ENCODE measurements around the gene SDHB.

Gene SDHB

DNA sequence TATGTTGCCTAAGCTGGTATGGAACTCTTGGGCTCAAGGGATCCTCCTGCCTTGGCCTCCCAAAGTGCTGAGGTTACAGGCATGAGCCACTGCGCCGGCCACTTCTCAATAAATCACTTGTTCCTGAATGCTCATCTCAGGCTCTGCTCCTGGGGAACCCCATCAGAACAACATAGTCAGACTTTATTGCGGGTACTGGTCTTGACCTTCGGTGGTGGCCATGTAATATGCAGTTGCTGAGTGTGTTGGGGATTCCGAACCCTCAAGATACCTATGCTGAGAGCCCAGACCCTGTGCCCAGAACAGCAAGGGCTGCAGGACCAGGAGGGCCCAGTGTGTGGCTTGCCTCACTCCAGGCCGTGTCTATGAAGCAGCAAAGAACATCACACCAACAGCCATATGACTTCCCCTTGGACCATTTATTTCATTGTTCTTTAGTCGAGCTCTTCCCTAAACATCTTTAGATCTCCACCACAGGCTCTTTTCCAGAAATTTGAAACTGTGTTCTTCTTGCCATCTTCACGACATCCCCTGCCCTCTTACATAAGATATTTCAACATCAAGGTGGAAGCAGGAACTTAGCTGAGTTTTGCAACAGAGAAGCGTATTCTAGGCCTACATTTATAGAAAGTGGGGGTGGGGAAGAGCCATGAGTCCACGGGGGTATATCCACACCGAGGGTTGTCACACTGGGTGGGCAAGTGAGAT is 12.7 kb upstream of the SDHB start:
- ChIA-PET POLR2A (no interaction called here), CTCF (interaction anchor here (0.6 to 1.5 kb wide), 4 partner anchors 9 to 208 kb away, joined by 3 to 6 read pairs (median 4); no protein-coding TSS in a partner anchor)
- Histone ChIP-seq H3K4me1 (ENCODE audit: control insufficient read depth, insufficient read depth, low read length) (no peaks in the 10 kb centered on the region), H3K27ac (ENCODE audit: extremely low read depth, low read depth, low read length) (no peak overlapping the region), H3K9me3 (ENCODE audit: control insufficient read depth, insufficient read depth, low read depth, low read length) (no peaks in the 10 kb centered on the region), H3K36me3 (ENCODE audit: control insufficient read depth in 2 of 2, insufficient read depth in 1 of 2, low read length in 2 of 2) (peaks cover 0 to 5% of the 10 kb centered on the region in 2 experiments; a peak in 1 of 3 replicates), H3K4me3 (ENCODE audit: low read depth, low read length) (no peak overlapping the region)
- no peak for TF ChIP-seq ZNF426 (tag by site-specific recombination; IDR thresholded peaks at IDR 0.05)
- TF ChIP-seq ZBTB8A (tag by site-specific recombination; IDR thresholded peaks at IDR 0.05), result no peak
- TF ChIP-seq WT1 (tag by site-specific recombination; IDR thresholded peaks at IDR 0.05), result no peak
- TF ChIP-seq, protein P1, sequence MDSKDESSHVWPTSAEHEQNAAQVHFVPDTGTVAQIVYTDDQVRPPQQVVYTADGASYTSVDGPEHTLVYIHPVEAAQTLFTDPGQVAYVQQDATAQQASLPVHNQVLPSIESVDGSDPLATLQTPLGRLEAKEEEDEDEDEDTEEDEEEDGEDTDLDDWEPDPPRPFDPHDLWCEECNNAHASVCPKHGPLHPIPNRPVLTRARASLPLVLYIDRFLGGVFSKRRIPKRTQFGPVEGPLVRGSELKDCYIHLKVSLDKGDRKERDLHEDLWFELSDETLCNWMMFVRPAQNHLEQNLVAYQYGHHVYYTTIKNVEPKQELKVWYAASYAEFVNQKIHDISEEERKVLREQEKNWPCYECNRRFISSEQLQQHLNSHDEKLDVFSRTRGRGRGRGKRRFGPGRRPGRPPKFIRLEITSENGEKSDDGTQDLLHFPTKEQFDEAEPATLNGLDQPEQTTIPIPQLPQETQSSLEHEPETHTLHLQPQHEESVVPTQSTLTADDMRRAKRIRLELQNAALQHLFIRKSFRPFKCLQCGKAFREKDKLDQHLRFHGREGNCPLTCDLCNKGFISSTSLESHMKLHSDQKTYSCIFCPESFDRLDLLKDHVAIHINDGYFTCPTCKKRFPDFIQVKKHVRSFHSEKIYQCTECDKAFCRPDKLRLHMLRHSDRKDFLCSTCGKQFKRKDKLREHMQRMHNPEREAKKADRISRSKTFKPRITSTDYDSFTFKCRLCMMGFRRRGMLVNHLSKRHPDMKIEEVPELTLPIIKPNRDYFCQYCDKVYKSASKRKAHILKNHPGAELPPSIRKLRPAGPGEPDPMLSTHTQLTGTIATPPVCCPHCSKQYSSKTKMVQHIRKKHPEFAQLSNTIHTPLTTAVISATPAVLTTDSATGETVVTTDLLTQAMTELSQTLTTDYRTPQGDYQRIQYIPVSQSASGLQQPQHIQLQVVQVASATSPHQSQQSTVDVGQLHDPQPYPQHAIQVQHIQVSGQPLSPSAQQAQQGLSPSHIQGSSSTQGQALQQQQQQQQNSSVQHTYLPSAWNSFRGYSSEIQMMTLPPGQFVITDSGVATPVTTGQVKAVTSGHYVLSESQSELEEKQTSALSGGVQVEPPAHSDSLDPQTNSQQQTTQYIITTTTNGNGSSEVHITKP (tag by site-specific recombination; IDR thresholded peaks at IDR 0.05), result no peak
- TF ChIP-seq ZBTB48 (tag by site-specific recombination; IDR thresholded peaks at IDR 0.05), result no peak
- TF ChIP-seq, protein P2, sequence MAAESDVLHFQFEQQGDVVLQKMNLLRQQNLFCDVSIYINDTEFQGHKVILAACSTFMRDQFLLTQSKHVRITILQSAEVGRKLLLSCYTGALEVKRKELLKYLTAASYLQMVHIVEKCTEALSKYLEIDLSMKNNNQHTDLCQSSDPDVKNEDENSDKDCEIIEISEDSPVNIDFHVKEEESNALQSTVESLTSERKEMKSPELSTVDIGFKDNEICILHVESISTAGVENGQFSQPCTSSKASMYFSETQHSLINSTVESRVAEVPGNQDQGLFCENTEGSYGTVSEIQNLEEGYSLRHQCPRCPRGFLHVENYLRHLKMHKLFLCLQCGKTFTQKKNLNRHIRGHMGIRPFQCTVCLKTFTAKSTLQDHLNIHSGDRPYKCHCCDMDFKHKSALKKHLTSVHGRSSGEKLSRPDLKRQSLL (tag by site-specific recombination; IDR thresholded peaks at IDR 0.05), result no peak
- TF ChIP-seq, protein P3, sequence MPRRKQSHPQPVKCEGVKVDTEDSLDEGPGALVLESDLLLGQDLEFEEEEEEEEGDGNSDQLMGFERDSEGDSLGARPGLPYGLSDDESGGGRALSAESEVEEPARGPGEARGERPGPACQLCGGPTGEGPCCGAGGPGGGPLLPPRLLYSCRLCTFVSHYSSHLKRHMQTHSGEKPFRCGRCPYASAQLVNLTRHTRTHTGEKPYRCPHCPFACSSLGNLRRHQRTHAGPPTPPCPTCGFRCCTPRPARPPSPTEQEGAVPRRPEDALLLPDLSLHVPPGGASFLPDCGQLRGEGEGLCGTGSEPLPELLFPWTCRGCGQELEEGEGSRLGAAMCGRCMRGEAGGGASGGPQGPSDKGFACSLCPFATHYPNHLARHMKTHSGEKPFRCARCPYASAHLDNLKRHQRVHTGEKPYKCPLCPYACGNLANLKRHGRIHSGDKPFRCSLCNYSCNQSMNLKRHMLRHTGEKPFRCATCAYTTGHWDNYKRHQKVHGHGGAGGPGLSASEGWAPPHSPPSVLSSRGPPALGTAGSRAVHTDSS (tag by site-specific recombination; IDR thresholded peaks at IDR 0.05), result no peak
- TF ChIP-seq, protein P4, sequence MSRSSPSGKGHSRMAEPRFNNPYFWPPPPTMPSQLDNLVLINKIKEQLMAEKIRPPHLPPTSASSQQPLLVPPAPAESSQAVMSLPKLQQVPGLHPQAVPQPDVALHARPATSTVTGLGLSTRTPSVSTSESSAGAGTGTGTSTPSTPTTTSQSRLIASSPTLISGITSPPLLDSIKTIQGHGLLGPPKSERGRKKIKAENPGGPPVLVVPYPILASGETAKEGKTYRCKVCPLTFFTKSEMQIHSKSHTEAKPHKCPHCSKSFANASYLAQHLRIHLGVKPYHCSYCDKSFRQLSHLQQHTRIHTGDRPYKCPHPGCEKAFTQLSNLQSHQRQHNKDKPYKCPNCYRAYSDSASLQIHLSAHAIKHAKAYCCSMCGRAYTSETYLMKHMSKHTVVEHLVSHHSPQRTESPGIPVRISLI (tag by site-specific recombination; IDR thresholded peaks at IDR 0.05), result no peak
- TF ChIP-seq, protein P5, sequence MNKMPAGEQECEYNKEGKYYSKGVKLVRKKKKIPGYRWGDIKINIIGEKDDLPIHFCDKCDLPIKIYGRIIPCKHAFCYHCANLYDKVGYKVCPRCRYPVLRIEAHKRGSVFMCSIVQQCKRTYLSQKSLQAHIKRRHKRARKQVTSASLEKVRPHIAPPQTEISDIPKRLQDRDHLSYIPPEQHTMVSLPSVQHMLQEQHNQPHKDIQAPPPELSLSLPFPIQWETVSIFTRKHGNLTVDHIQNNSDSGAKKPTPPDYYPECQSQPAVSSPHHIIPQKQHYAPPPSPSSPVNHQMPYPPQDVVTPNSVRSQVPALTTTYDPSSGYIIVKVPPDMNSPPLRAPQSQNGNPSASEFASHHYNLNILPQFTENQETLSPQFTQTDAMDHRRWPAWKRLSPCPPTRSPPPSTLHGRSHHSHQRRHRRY (tag by site-specific recombination; IDR thresholded peaks at IDR 0.05), result no peak
- TF ChIP-seq, protein P6, sequence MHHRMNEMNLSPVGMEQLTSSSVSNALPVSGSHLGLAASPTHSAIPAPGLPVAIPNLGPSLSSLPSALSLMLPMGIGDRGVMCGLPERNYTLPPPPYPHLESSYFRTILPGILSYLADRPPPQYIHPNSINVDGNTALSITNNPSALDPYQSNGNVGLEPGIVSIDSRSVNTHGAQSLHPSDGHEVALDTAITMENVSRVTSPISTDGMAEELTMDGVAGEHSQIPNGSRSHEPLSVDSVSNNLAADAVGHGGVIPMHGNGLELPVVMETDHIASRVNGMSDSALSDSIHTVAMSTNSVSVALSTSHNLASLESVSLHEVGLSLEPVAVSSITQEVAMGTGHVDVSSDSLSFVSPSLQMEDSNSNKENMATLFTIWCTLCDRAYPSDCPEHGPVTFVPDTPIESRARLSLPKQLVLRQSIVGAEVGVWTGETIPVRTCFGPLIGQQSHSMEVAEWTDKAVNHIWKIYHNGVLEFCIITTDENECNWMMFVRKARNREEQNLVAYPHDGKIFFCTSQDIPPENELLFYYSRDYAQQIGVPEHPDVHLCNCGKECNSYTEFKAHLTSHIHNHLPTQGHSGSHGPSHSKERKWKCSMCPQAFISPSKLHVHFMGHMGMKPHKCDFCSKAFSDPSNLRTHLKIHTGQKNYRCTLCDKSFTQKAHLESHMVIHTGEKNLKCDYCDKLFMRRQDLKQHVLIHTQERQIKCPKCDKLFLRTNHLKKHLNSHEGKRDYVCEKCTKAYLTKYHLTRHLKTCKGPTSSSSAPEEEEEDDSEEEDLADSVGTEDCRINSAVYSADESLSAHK (tag by site-specific recombination; IDR thresholded peaks at IDR 0.05), result no peak
- TF ChIP-seq, protein P7, sequence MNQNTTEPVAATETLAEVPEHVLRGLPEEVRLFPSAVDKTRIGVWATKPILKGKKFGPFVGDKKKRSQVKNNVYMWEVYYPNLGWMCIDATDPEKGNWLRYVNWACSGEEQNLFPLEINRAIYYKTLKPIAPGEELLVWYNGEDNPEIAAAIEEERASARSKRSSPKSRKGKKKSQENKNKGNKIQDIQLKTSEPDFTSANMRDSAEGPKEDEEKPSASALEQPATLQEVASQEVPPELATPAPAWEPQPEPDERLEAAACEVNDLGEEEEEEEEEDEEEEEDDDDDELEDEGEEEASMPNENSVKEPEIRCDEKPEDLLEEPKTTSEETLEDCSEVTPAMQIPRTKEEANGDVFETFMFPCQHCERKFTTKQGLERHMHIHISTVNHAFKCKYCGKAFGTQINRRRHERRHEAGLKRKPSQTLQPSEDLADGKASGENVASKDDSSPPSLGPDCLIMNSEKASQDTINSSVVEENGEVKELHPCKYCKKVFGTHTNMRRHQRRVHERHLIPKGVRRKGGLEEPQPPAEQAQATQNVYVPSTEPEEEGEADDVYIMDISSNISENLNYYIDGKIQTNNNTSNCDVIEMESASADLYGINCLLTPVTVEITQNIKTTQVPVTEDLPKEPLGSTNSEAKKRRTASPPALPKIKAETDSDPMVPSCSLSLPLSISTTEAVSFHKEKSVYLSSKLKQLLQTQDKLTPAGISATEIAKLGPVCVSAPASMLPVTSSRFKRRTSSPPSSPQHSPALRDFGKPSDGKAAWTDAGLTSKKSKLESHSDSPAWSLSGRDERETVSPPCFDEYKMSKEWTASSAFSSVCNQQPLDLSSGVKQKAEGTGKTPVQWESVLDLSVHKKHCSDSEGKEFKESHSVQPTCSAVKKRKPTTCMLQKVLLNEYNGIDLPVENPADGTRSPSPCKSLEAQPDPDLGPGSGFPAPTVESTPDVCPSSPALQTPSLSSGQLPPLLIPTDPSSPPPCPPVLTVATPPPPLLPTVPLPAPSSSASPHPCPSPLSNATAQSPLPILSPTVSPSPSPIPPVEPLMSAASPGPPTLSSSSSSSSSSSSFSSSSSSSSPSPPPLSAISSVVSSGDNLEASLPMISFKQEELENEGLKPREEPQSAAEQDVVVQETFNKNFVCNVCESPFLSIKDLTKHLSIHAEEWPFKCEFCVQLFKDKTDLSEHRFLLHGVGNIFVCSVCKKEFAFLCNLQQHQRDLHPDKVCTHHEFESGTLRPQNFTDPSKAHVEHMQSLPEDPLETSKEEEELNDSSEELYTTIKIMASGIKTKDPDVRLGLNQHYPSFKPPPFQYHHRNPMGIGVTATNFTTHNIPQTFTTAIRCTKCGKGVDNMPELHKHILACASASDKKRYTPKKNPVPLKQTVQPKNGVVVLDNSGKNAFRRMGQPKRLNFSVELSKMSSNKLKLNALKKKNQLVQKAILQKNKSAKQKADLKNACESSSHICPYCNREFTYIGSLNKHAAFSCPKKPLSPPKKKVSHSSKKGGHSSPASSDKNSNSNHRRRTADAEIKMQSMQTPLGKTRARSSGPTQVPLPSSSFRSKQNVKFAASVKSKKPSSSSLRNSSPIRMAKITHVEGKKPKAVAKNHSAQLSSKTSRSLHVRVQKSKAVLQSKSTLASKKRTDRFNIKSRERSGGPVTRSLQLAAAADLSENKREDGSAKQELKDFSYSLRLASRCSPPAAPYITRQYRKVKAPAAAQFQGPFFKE (tag by site-specific recombination; IDR thresholded peaks at IDR 0.05; ENCODE audit: borderline replicate concordance), result no peak
- TF ChIP-seq ZNF10 (tag by site-specific recombination; IDR thresholded peaks at IDR 0.05), result no peak
- no peak for TF ChIP-seq SP3 (tag by site-specific recombination; IDR thresholded peaks at IDR 0.05)
- no peak for TF ChIP-seq ZNF555 (tag by site-specific recombination; conservative IDR thresholded peaks at IDR 0.05)
- no peak for TF ChIP-seq ZNF623 (tag by site-specific recombination; IDR thresholded peaks at IDR 0.05)
- TF ChIP-seq, protein P8, sequence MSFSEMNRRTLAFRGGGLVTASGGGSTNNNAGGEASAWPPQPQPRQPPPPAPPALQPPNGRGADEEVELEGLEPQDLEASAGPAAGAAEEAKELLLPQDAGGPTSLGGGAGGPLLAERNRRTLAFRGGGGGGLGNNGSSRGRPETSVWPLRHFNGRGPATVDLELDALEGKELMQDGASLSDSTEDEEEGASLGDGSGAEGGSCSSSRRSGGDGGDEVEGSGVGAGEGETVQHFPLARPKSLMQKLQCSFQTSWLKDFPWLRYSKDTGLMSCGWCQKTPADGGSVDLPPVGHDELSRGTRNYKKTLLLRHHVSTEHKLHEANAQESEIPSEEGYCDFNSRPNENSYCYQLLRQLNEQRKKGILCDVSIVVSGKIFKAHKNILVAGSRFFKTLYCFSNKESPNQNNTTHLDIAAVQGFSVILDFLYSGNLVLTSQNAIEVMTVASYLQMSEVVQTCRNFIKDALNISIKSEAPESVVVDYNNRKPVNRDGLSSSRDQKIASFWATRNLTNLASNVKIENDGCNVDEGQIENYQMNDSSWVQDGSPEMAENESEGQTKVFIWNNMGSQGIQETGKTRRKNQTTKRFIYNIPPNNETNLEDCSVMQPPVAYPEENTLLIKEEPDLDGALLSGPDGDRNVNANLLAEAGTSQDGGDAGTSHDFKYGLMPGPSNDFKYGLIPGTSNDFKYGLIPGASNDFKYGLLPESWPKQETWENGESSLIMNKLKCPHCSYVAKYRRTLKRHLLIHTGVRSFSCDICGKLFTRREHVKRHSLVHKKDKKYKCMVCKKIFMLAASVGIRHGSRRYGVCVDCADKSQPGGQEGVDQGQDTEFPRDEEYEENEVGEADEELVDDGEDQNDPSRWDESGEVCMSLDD (tag by site-specific recombination; IDR thresholded peaks at IDR 0.05), result no peak

Data from HEK293 (cell line).